HepG2 (cell line): ENCODE measurements around the gene TSC22D1.

Source experiments
- BHLHE40 ChIP-seq: IDR thresholded peaks from 2 replicates; pipeline ENCODE4 v1.6.1; 2011; ENCODE audit warnings: low read length, improper control_type of control experiment
- DNMT3B ChIP-seq: conservative IDR thresholded peaks from 2 replicates; pipeline ENCODE4 v1.6.1; 2016; ENCODE audit warnings: missing biosample characterization, control low read depth
- FOXK1 ChIP-seq: sonication (generic); formaldehyde crosslinking; IDR thresholded peaks from 2 replicates; pipeline ENCODE4 v1.4.0; 2020; ENCODE audit warnings: low read depth, missing genetic modification reagents, borderline replicate concordance
- KAT7 ChIP-seq: IDR thresholded peaks from 2 replicates; pipeline ENCODE4 v1.6.1; 2018; ENCODE audit warnings: borderline replicate concordance, missing compliant biosample characterization
- RELA ChIP-seq: sonication (generic); formaldehyde crosslinking; IDR thresholded peaks from 2 replicates; pipeline ENCODE4 v1.4.0; 2020; ENCODE audit warnings: missing genetic modification reagents
- RXRB ChIP-seq: IDR thresholded peaks from 2 replicates; pipeline ENCODE4 v1.6.1; 2016; ENCODE audit warnings: borderline replicate concordance, missing genetic modification reagents, missing compliant biosample characterization
- YY1 ChIP-seq: IDR thresholded peaks from 2 replicates; pipeline ENCODE4 v1.6.1; 2011; ENCODE audit warnings: low read length, low read depth, moderate library complexity, mild to moderate bottlenecking; ENCODE audit not compliant: insufficient read depth, insufficient replicate concordance
- ZFP36L1 ChIP-seq: sonication (generic); formaldehyde crosslinking; IDR thresholded peaks from 2 replicates; pipeline ENCODE4 v1.8.0; 2022; ENCODE audit warnings: mild to moderate bottlenecking, missing genetic modification reagents, moderate library complexity
- ZNF260 ChIP-seq: sonication (generic); formaldehyde crosslinking; IDR thresholded peaks from 2 replicates; pipeline ENCODE4 v1.4.0; 2020; ENCODE audit warnings: missing genetic modification reagents, low read depth, mild to moderate bottlenecking, borderline replicate concordance
- TF ChIP-seq, protein P1 (sequence below): sonication (generic); formaldehyde crosslinking; IDR thresholded peaks from 2 replicates; pipeline ENCODE4 v1.5.0; 2020; ENCODE audit warnings: mild to moderate bottlenecking, missing genetic modification reagents
- TF ChIP-seq, protein P2 (sequence below): sonication (generic); formaldehyde crosslinking; IDR thresholded peaks from 2 replicates; pipeline ENCODE4 v1.8.1; 2023; ENCODE audit warnings: missing genetic modification reagents, inconsistent platforms, borderline replicate concordance
- TF ChIP-seq, protein P3 (sequence below): sonication (generic); formaldehyde crosslinking; IDR thresholded peaks from 2 replicates; pipeline ENCODE4 v1.4.0; 2020; ENCODE audit warnings: mild to moderate bottlenecking, missing genetic modification reagents

DNA sequence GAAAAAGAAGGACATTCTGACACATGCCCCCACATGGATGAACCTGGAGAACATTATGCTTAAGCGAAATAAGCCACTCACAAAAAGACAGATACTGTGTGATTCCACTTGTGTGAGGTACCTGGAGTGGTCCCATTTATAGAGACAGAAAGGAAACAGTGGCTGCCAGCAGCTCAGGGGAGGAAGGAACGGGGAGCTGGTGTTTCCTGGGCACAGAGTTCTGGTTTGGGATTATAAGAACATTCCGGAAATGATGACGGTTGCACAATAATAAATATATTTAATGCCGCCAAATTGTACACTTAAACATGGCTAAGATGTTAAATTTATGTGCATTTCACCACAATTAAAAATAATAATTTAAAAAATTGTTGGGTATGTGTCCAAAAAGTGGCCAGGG lies 169.5 kb downstream of the TSC22D1 start:
- TF ChIP-seq, protein P1, sequence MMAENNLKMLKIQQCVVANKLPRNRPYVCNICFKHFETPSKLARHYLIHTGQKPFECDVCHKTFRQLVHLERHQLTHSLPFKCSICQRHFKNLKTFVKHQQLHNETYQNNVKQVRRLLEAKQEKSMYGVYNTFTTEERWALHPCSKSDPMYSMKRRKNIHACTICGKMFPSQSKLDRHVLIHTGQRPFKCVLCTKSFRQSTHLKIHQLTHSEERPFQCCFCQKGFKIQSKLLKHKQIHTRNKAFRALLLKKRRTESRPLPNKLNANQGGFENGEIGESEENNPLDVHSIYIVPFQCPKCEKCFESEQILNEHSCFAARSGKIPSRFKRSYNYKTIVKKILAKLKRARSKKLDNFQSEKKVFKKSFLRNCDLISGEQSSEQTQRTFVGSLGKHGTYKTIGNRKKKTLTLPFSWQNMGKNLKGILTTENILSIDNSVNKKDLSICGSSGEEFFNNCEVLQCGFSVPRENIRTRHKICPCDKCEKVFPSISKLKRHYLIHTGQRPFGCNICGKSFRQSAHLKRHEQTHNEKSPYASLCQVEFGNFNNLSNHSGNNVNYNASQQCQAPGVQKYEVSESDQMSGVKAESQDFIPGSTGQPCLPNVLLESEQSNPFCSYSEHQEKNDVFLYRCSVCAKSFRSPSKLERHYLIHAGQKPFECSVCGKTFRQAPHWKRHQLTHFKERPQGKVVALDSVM (CRISPR knock-in tag) = no peak
- TF ChIP-seq RXRB (CRISPR knock-in tag) (no peak), FOXK1 (CRISPR knock-in tag) (no peak), ZFP36L1 (CRISPR knock-in tag) (no peak), KAT7 (no peak), ZNF260 (CRISPR knock-in tag) (no peak), DNMT3B (CRISPR knock-in tag) (no peak), RELA (no peak), BHLHE40 (no peak), YY1 (no peak)
- TF ChIP-seq, protein P2, sequence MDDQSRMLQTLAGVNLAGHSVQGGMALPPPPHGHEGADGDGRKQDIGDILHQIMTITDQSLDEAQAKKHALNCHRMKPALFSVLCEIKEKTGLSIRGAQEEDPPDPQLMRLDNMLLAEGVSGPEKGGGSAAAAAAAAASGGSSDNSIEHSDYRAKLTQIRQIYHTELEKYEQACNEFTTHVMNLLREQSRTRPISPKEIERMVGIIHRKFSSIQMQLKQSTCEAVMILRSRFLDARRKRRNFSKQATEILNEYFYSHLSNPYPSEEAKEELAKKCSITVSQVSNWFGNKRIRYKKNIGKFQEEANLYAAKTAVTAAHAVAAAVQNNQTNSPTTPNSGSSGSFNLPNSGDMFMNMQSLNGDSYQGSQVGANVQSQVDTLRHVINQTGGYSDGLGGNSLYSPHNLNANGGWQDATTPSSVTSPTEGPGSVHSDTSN (CRISPR knock-in tag) = no peak
- TF ChIP-seq, protein P3, sequence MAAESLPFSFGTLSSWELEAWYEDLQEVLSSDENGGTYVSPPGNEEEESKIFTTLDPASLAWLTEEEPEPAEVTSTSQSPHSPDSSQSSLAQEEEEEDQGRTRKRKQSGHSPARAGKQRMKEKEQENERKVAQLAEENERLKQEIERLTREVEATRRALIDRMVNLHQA = no peak
